Measurements from ENCODE around the gene SLC6A20. TPM values are rescaled to one million over a fixed set of nuclear protein-coding genes. Genes with fewer than 3 reads are reported as not detected.

SLC6A20 gene
- total RNA-seq, 1 donor from 2014 or later: 2.8 TPM

- no peak overlapping the region for H3K4me3 ChIP-seq (ENCODE audit: low read depth, low read length)
- no peak for DNase-seq (ENCODE audit: low read depth)
- TF ChIP-seq CTCF (conservative IDR thresholded peaks at IDR 0.05; ENCODE audit: low read depth, low read length): no peak
Measured at GRCh38 chr3:45771166-45771775, 25.1 kb downstream of the SLC6A20 start.

GRCh38 chr3:45765958-45766357 lies 30.4 kb downstream of the SLC6A20 start:
- DNase-seq (ENCODE audit: low read depth): no peak
- no peak overlapping the region for H3K4me3 ChIP-seq (ENCODE audit: low read depth, low read length)
- no peak for TF ChIP-seq CTCF (conservative IDR thresholded peaks at IDR 0.05; ENCODE audit: low read depth, low read length)

GRCh38 chr3:45765266-45765851 lies 31.0 kb downstream of the SLC6A20 start:
- H3K4me3 ChIP-seq (ENCODE audit: low read depth, low read length): no peak overlapping the region
- TF ChIP-seq CTCF (conservative IDR thresholded peaks at IDR 0.05; ENCODE audit: low read depth, low read length): no peak
- no peak for DNase-seq (ENCODE audit: low read depth)

- H3K4me3 ChIP-seq (ENCODE audit: low read depth, low read length): no peak overlapping the region
- TF ChIP-seq CTCF (conservative IDR thresholded peaks at IDR 0.05; ENCODE audit: low read depth, low read length): no peak
Measured at GRCh38 chr3:45763303-45763675, 33.0 kb downstream of the SLC6A20 start.

GRCh38 chr3:45762647-45763302 lies 33.6 kb downstream of the SLC6A20 start:
- no peak for DNase-seq (ENCODE audit: low read depth)
- H3K4me3 ChIP-seq (ENCODE audit: low read depth, low read length): no peak overlapping the region
- no peak for TF ChIP-seq CTCF (conservative IDR thresholded peaks at IDR 0.05; ENCODE audit: low read depth, low read length)

More at GRCh38 chr3:45763303-45763675, 33.0 kb downstream of the SLC6A20 start:
- no peak for DNase-seq (ENCODE audit: low read depth)

GRCh38 chr3:45761831-45762230 lies 34.5 kb downstream of the SLC6A20 start:
- no peak for DNase-seq (ENCODE audit: low read depth)
- TF ChIP-seq CTCF (conservative IDR thresholded peaks at IDR 0.05; ENCODE audit: low read depth, low read length): no peak
- no peak overlapping the region for H3K4me3 ChIP-seq (ENCODE audit: low read depth, low read length)

Measured in epithelial cell of proximal tubule (primary cell).